Hair follicle dermal papilla cell (primary cell): ENCODE measurements around the gene DDX39B. TPM values are rescaled to one million over a fixed set of nuclear protein-coding genes. Genes with fewer than 3 reads are reported as not detected.
A peak's percentile ranks its signal among the peaks of the same experiment; 100 is the strongest.

Experiments
- small RNA-seq: library from RNA; depleted of rRNA; stranded (forward); fragments of <200 nt; gene quantifications from one replicate; pipeline ENCODE3, GENCODE V24; 2012
- total RNA-seq: library from RNA; depleted of rRNA; stranded (reverse); fragments of >200 nt; gene quantifications from 2 replicates; pipeline ENCODE4 v1.2.3, GENCODE V29; 2012

The DDX39B gene
- total RNA-seq, result 309 and 338 TPM in 2 replicates

GRCh38 chr6:31541658-31542521 is at the start of gene DDX39B:
DDX39B (minus strand) TSS chr6:31542003; CDS start chr6:31540532, 1,471 bp downstream.

GRCh38 chr6:31586008-31586407 is 44.2 kb upstream of the DDX39B start, which contains the start of gene LST1:
LST1 (plus strand) TSS chr6:31586277; CDS start chr6:31587300, 1,023 bp downstream.

GRCh38 chr6:31582230-31582643 is 40.4 kb upstream of the DDX39B start, which contains the start of gene LTB:
LTB (minus strand) TSS chr6:31582424; CDS start chr6:31582417, 7 bp downstream.

GRCh38 chr6:31575335-31575901 is 33.6 kb upstream of the DDX39B start, which contains the start of gene TNF:
TNF (plus strand) TSS chr6:31575565; CDS start chr6:31575742, 177 bp downstream.

GRCh38 chr6:31572041-31572911 is 30.5 kb upstream of the DDX39B start, which contains the start of gene LTA:
LTA (plus strand) TSS chr6:31572289; CDS start chr6:31572743, 454 bp downstream.

GRCh38 chr6:31546958-31547726 is 5.3 kb upstream of the DDX39B start, which contains the start of gene NFKBIL1:
NFKBIL1 (plus strand) TSS chr6:31547608; CDS start chr6:31547695, 87 bp downstream.

GRCh38 chr6:31546339-31546957 is 4.6 kb upstream of the DDX39B start, which contains the start of gene ATP6V1G2:
ATP6V1G2 (minus strand) TSS chr6:31546608; CDS start chr6:31546559, 49 bp downstream.

GRCh38 chr6:31528821-31529328 is 12.9 kb downstream of the DDX39B start, which contains the start of gene MCCD1:
MCCD1 (plus strand) TSS chr6:31528962; CDS start chr6:31529015, 53 bp downstream.

GRCh38 chr6:31497531-31498476 is 44.0 kb downstream of the DDX39B start, which contains the start of gene MICB:
MICB (plus strand) TSS chr6:31498145; CDS start chr6:31498194, 49 bp downstream.

Small RNAs within 50 kb of the gene (small RNA-seq; reads per million reads assigned to genes)
- gene AL663061.1 (not detected), gene RF00019 (not detected), gene SNORD117 (2,629 reads per million, percentile 100 among the genes with 10 or more reads in this experiment), gene SNORD84 (not detected)

Other genes with a start within 250 kb of the DDX39B start
- gene HLA-B, start 184.8 kb downstream of the DDX39B start, total RNA-seq, result 380 and 623 TPM in 2 replicates
- 25.7 and 27.1 TPM in 2 replicates for gene MICA, start 138.4 kb downstream of the DDX39B start, total RNA-seq
- 12.9 and 15.9 TPM in 2 replicates for gene MICB, start 43.9 kb downstream of the DDX39B start, total RNA-seq
- gene MCCD1, start 13.0 kb downstream of the DDX39B start, total RNA-seq, result not detected in 2 replicates
- gene ATP6V1G2, start 4.6 kb upstream of the DDX39B start, total RNA-seq, result 3.4 and 5.7 TPM in 2 replicates
- 23.2 and 33.2 TPM in 2 replicates for gene NFKBIL1, start 5.6 kb upstream of the DDX39B start, total RNA-seq
- not detected in 2 replicates for gene LTA, start 30.3 kb upstream of the DDX39B start, total RNA-seq
- 0.16 TPM in 1 of 2 replicates, not detected in the other for gene TNF, start 33.6 kb upstream of the DDX39B start, total RNA-seq
- gene LTB, start 40.4 kb upstream of the DDX39B start, total RNA-seq, result not detected in 2 replicates
- not detected in 2 replicates for gene LST1, start 44.3 kb upstream of the DDX39B start, total RNA-seq
- not detected in 2 replicates for gene NCR3, start 51.0 kb upstream of the DDX39B start, total RNA-seq
- gene AIF1, start 73.2 kb upstream of the DDX39B start, total RNA-seq, result not detected in 2 replicates
- 85.5 and 86.8 TPM in 2 replicates for gene PRRC2A, start 78.7 kb upstream of the DDX39B start, total RNA-seq
- 203 and 221 TPM in 2 replicates for gene BAG6, start 110.7 kb upstream of the DDX39B start, total RNA-seq
- gene APOM, start 113.9 kb upstream of the DDX39B start, total RNA-seq, result 0.65 and 1.2 TPM in 2 replicates
- gene C6orf47, start 118.8 kb upstream of the DDX39B start, total RNA-seq, result 24.4 and 24.5 TPM in 2 replicates
- gene GPANK1, start 123.0 kb upstream of the DDX39B start, total RNA-seq, result 18.5 and 18.8 TPM in 2 replicates
- gene CSNK2B, start 124.1 kb upstream of the DDX39B start, total RNA-seq, result 117 and 141 TPM in 2 replicates
- gene LY6G5B, start 128.0 kb upstream of the DDX39B start, total RNA-seq, result 6.3 and 8.4 TPM in 2 replicates
- 0.16 TPM in 1 of 2 replicates, not detected in the other for gene LY6G5C, start 139.1 kb upstream of the DDX39B start, total RNA-seq
- 32.8 and 40.7 TPM in 2 replicates for gene ABHD16A, start 161.3 kb upstream of the DDX39B start, total RNA-seq
- not detected in 2 replicates for gene LY6G6F, start 164.9 kb upstream of the DDX39B start, total RNA-seq
- gene LY6G6D, start 173.3 kb upstream of the DDX39B start, total RNA-seq, result not detected in 2 replicates
- not detected in 2 replicates for gene LY6G6C, start 179.7 kb upstream of the DDX39B start, total RNA-seq
- not detected in 2 replicates for gene MPIG6B, start 181.4 kb upstream of the DDX39B start, total RNA-seq
- gene DDAH2, start 187.3 kb upstream of the DDX39B start, total RNA-seq, result 62.3 and 78.3 TPM in 2 replicates
- 499 and 664 TPM in 2 replicates for gene CLIC1, start 194.5 kb upstream of the DDX39B start, total RNA-seq
- 9.6 and 11.7 TPM in 2 replicates for gene MSH5, start 198.0 kb upstream of the DDX39B start, total RNA-seq
- 0.61 TPM in 1 of 2 replicates, not detected in the other for gene SAPCD1, start 220.7 kb upstream of the DDX39B start, total RNA-seq
- gene VWA7, start 235.3 kb upstream of the DDX39B start, total RNA-seq, result under 0.01 and 0.97 TPM in 2 replicates